Neural cell (in vitro differentiated cells): Measurements from ENCODE around the gene HDAC4. TPM values are rescaled to one million over a fixed set of nuclear protein-coding genes. Genes with fewer than 3 reads are reported as not detected.

Experiments
- H2AFZ ChIP-seq: fragments of 200-600, 300-800 bp; sonication (generic), shearing (Covaris generic); 2 replicates; pipeline ENCODE4 v1.6.0; 2014; ENCODE audit warnings: low read depth, mild to moderate bottlenecking, antibody characterized with exemption, low read length, moderate library complexity
- H3F3A ChIP-seq: fragments of 200-600 bp; shearing (Covaris generic); 2 replicates; pipeline ENCODE4 v1.6.1; 2016; ENCODE audit warnings: mild to moderate bottlenecking, moderate library complexity, mixed read lengths, antibody characterized with exemption, low read length; ENCODE audit not compliant: insufficient read depth, poor library complexity, severe bottlenecking
- H3K27ac ChIP-seq: fragments of 200-600, 300-800 bp; sonication (generic), shearing (Covaris generic); 2 replicates; pipeline ENCODE4 v1.5.1; 2014; ENCODE audit warnings: mild to moderate bottlenecking, low read length, moderate library complexity
- H3K27me3 ChIP-seq: fragments of 300-800, 200-600 bp; sonication (generic), shearing (Covaris generic); 2 replicates; pipeline ENCODE4 v1.6.0; 2014; ENCODE audit warnings: mild to moderate bottlenecking, low read depth, low read length, moderate library complexity; ENCODE audit not compliant: insufficient read depth
- H3K36me3 ChIP-seq: fragments of 300-800, 200-600 bp; sonication (generic), shearing (Covaris generic); 2 replicates; pipeline ENCODE4 v1.5.1; 2014; ENCODE audit warnings: mild to moderate bottlenecking, antibody characterized with exemption, low read length, moderate library complexity; ENCODE audit not compliant: insufficient read depth
- H3K4me2 ChIP-seq: fragments of 300-800, 200-600 bp; sonication (generic), shearing (Covaris generic); 2 replicates; pipeline ENCODE4 v1.6.0; 2014; ENCODE audit warnings: mild to moderate bottlenecking, low read length
- H3K4me3 ChIP-seq: fragments of 300-800, 200-600 bp; sonication (generic), shearing (Covaris generic); 2 replicates; pipeline ENCODE4 v1.5.1; 2014; ENCODE audit warnings: mild to moderate bottlenecking, low read length, moderate library complexity
- H3K79me2 ChIP-seq: fragments of 200-600 bp; shearing (Covaris generic); replicated peaks from 2 replicates; pipeline ENCODE4 v1.6.0; 2014; ENCODE audit warnings: mild to moderate bottlenecking, low read length, moderate library complexity; ENCODE audit not compliant: insufficient read depth
- H3K9ac ChIP-seq: fragments of 300-800, 200-600 bp; sonication (generic), shearing (Covaris generic); 2 replicates; pipeline ENCODE4 v1.6.1; 2016; ENCODE audit warnings: mild to moderate bottlenecking, low read length, mixed read lengths
- H3K9me2 ChIP-seq: fragments of 200-600 bp; shearing (Covaris generic); 2 replicates; pipeline ENCODE4 v1.6.1; 2016; ENCODE audit warnings: mild to moderate bottlenecking, low read length, mixed read lengths; ENCODE audit not compliant: insufficient read depth
- H3K9me3 ChIP-seq: fragments of 200-600, 300-800 bp; sonication (generic), shearing (Covaris generic); 2 replicates; pipeline ENCODE4 v1.6.1; 2016; ENCODE audit warnings: mild to moderate bottlenecking, mixed run types, low read length, moderate library complexity, mixed read lengths
- H4K20me1 ChIP-seq: fragments of 200-600 bp; shearing (Covaris generic); 2 replicates; pipeline ENCODE4 v1.6.1; 2016; ENCODE audit warnings: mild to moderate bottlenecking, mixed run types; ENCODE audit not compliant: insufficient read depth
- CTCF ChIP-seq: fragments of 450-650 bp; IDR thresholded peaks from 2 replicates; pipeline ENCODE4 v1.5.1; 2014; ENCODE audit warnings: antibody characterized with exemption, mild to moderate bottlenecking, moderate library complexity; ENCODE audit not compliant: poor library complexity, severe bottlenecking
- EP300 ChIP-seq: fragments of 450-650 bp; conservative IDR thresholded peaks from 2 replicates; pipeline ENCODE4 v1.6.1; 2014; ENCODE audit warnings: antibody characterized with exemption, mild to moderate bottlenecking, moderate library complexity; ENCODE audit not compliant: poor library complexity, severe bottlenecking
- EZH2 ChIP-seq: fragments of 200-600, 300-800 bp; shearing (Covaris generic), sonication (generic); IDR thresholded peaks from 2 replicates; pipeline ENCODE4 v1.6.1; 2014; ENCODE audit warnings: antibody characterized with exemption, low read length, borderline replicate concordance, mild to moderate bottlenecking; ENCODE audit not compliant: insufficient read depth, poor library complexity, severe bottlenecking
- MXI1 ChIP-seq: fragments of 450-650 bp; conservative IDR thresholded peaks from 2 replicates; pipeline ENCODE4 v1.6.1; 2014; ENCODE audit warnings: antibody characterized with exemption, mild to moderate bottlenecking; ENCODE audit not compliant: poor library complexity, severe bottlenecking
- POLR2AphosphoS5 ChIP-seq: IDR thresholded peaks from 2 replicates; pipeline ENCODE4 v1.6.1; 2012
- RAD21 ChIP-seq: fragments of 450-650 bp; conservative IDR thresholded peaks from 2 replicates; pipeline ENCODE4 v1.6.1; 2014; ENCODE audit warnings: antibody characterized with exemption, mild to moderate bottlenecking, moderate library complexity
- REST ChIP-seq: IDR thresholded peaks from 2 replicates; pipeline ENCODE4 v1.6.1; 2012; ENCODE audit warnings: borderline replicate concordance
- SMC3 ChIP-seq: fragments of 450-650 bp; conservative IDR thresholded peaks from 2 replicates; pipeline ENCODE4 v1.6.1; 2014; ENCODE audit warnings: antibody characterized with exemption, mild to moderate bottlenecking, moderate library complexity; ENCODE audit not compliant: poor library complexity
- TAF1 ChIP-seq: IDR thresholded peaks from 2 replicates; pipeline ENCODE4 v1.6.1; 2012; ENCODE audit warnings: low read depth
- polyA plus RNA-seq: library from polyadenylated mRNA; depleted of rRNA; stranded (reverse); fragments of >200 nt; gene quantifications from 2 replicates; pipeline ENCODE4 v1.2.3, GENCODE V29; 2014

Gene HDAC4
- polyA plus RNA-seq, 1 donor from 2014 or later = 3.4 TPM

DNA sequence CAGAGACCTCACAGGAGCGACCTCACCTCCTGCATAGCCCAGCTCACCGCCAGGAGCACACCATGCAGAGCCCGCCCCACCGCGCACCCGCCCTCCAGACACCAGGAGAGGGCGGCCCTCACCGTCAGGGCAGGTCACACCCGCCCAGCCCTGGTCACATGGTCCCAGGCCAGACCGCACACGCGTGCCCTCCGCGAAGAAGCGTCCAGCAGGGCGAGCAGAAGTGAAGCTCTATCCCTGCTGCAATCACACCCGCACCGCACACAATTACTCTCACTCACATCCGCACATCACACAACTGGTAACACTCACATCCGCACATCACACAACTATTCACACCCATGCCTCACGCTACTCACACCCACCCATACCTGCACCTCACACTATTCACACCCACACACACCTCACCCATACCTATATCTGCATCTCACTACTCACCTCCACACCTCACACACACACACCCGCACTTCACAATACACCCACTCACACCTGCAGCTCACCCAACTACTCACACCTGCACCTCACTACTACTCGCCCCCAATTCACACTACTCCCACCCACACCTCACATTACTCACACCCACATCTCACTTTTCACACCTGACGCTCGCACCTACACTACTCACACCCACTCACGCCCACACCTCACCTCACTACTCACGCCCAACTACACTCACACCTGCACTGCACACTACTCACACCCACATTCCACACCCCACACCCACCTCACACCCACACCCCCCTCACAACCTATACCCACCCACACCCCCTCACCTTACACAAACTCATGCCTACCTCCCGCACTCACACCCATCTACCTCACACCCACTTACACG, 242.0 kb downstream of the HDAC4 start:
- Histone ChIP-seq H3K9me2 (no peaks in the 10 kb centered on the region), H2AFZ (no peak overlapping the region), H3K36me3 (no peaks in the 10 kb centered on the region)

DNA sequence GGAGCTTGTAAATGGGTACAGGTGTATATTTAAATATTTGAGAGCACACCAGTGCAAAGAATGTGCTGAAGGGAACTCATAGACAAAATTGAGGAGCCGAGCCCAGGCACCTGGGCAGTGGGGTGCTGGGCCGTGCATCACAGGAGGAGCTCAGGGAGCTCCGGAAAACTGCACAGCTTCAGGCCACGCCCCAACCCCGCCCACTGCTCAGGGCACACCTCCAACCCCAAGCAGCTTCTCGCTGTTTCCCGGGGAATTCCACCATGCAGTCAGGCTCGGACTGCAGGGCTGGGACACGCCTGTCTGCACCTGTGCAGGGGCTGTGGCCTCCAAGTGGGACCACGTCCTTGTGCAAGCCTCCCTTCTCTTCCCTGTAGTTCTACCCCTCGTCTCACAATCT, 243.0 kb downstream of the HDAC4 start:
- Histone ChIP-seq H3K27ac (no peak overlapping the region), H3K36me3 (no peaks in the 10 kb centered on the region)

More for the DNA sequence above, 242.0 kb downstream of the HDAC4 start:
- H3K4me3 ChIP-seq = no peak overlapping the region
- H3K9me3 ChIP-seq = no peaks in the 10 kb centered on the region
- no peak overlapping the region for H3K4me2 ChIP-seq
- TF ChIP-seq MXI1 = no peak
- no peak for TF ChIP-seq EP300
- H4K20me1 ChIP-seq = no peaks in the 10 kb centered on the region
- H3K27ac ChIP-seq = no peak overlapping the region
- H3K79me2 ChIP-seq = no peaks in the 10 kb centered on the region
- H3F3A ChIP-seq = no peaks in the 10 kb centered on the region
- no peaks in the 10 kb centered on the region for H3K27me3 ChIP-seq
- no peak overlapping the region for H3K9ac ChIP-seq

More for the DNA sequence above, 243.0 kb downstream of the HDAC4 start:
- H4K20me1 ChIP-seq = no peaks in the 10 kb centered on the region
- H2AFZ ChIP-seq = no peak overlapping the region
- H3F3A ChIP-seq = no peaks in the 10 kb centered on the region
- H3K9ac ChIP-seq = no peak overlapping the region
- no peak overlapping the region for H3K4me2 ChIP-seq
- H3K4me3 ChIP-seq = no peak overlapping the region
- H3K9me3 ChIP-seq = no peaks in the 10 kb centered on the region
- no peaks in the 10 kb centered on the region for H3K27me3 ChIP-seq
- TF ChIP-seq EZH2 (no peak), TAF1 (no peak), POLR2AphosphoS5 (no peak), CTCF (no peak), MXI1 (no peak), EP300 (no peak), SMC3 (no peak), RAD21 (no peak), REST (no peak)
- no peaks in the 10 kb centered on the region for H3K9me2 ChIP-seq
- H3K79me2 ChIP-seq = no peaks in the 10 kb centered on the region
